ENCODE measurements around the gene CACNA2D3. TPM values are rescaled to one million over a fixed set of nuclear protein-coding genes. Genes with fewer than 3 reads are reported as not detected.

Gene CACNA2D3
- total and polyA plus RNA-seq, 9 donors: 1.4 to 3.1 (median 2.3) TPM

DNA sequence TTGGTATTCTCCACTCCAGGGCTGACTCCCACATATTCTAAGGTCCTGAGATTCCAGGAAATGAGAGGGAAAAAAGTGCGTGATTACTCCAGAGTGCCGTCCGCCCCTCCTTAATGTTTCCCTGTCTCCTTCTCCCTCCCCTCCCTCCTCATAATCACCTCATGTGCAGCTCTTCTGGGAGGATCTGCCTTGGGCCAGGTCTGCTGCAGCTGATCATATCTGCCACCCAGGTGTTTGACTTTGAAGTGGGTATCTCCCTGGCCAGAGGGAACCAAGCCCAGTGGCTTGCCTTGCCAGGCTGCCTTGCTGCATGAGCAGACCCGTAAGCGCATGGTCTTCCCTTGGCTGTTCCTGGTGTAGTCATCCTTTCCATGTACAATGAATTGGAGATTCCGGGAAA, 833.6 kb downstream of the CACNA2D3 start:
- no peak for DNase-seq
- no peak overlapping the region for H3K27ac ChIP-seq (ENCODE audit: low read length)
- no peak overlapping the region for H3K4me3 ChIP-seq (ENCODE audit: low read length)
- WGBS (ENCODE audit: insufficient coverage): 80% methylated on average over 1 of the region's 6 CpGs
- no peaks in the 10 kb centered on the region for H3K9me3 ChIP-seq (replicated peaks; ENCODE audit: control insufficient read depth, low read depth, low read length)
- H3K36me3 ChIP-seq (ENCODE audit: control insufficient read depth, insufficient read depth, low read length): no peaks in the 10 kb centered on the region
- H3K27me3 ChIP-seq (ENCODE audit: control insufficient read depth, insufficient read depth, low read length): no peaks in the 10 kb centered on the region
- peaks cover 24% of the 10 kb centered on the region for H3K4me1 ChIP-seq (ENCODE audit: control insufficient read depth, insufficient read depth, low read length)

- Histone ChIP-seq H3K9me3 (replicated peaks; ENCODE audit: control insufficient read depth, low read depth, low read length) (no peaks in the 10 kb centered on the region), H3K36me3 (ENCODE audit: control insufficient read depth, insufficient read depth, low read length) (no peaks in the 10 kb centered on the region), H3K27me3 (ENCODE audit: control insufficient read depth, insufficient read depth, low read length) (no peaks in the 10 kb centered on the region), H3K4me3 (ENCODE audit: low read length) (no peak overlapping the region), H3K4me1 (ENCODE audit: control insufficient read depth, insufficient read depth, low read length) (peaks cover 17% of the 10 kb centered on the region), H3K27ac (ENCODE audit: low read length) (no peak overlapping the region)
- no peak for DNase-seq
- WGBS (ENCODE audit: insufficient coverage): 86% methylated on average over 3 of the region's 4 CpGs
These were observed 835.4 kb downstream of the CACNA2D3 start for GRCh38 chr3:54957711-54958110.

DNA sequence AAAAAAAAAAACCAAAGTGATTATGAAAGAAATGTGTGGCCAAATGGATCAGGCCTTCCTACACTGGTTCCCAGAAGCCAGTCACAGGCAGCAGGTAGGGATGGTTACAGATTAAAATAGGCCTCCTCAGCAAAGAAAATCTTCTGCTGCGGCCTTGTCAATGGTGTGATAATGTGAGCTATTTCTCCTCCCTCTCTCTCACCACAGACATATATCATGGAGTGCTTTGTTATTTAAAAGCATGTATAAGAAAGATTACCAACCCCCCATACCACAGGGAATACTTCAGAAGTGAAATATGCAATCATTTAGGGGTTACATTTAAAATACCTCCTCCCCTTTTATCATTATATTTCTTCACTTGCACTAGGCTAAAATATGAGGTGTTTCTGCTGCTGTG, 837.7 kb downstream of the CACNA2D3 start:
- Histone ChIP-seq H3K9me3 (replicated peaks; ENCODE audit: control insufficient read depth, low read depth, low read length) (no peaks in the 10 kb centered on the region), H3K27ac (ENCODE audit: low read length) (no peak overlapping the region), H3K36me3 (ENCODE audit: control insufficient read depth, insufficient read depth, low read length) (no peaks in the 10 kb centered on the region), H3K27me3 (ENCODE audit: control insufficient read depth, insufficient read depth, low read length) (no peaks in the 10 kb centered on the region), H3K4me1 (ENCODE audit: control insufficient read depth, insufficient read depth, low read length) (peaks cover 6% of the 10 kb centered on the region), H3K4me3 (ENCODE audit: low read length) (no peak overlapping the region)
- DNase-seq: no peak
- whole genome bisulfite sequencing (ENCODE audit: insufficient coverage): no CpG with 5 or more reads among the region's 1 CpG

DNA sequence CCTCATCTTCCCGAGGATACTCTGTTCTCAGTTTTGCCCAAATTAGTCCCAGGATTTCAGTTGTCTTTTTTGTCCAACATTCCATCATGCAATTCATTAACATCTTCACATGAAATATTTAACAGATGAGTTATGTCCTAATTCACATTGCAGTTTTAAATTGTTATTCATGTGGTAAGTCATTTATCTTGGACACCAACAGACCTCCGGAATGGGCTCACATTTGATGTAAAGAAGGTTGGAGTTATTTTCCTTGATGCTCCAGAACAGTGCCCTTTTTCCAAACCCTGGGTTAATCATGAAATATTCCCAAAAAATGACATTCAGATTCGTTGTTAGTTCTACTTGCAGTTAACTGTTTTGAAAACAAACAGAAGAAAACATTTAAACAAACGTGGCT, 838.3 kb downstream of the CACNA2D3 start:
- Histone ChIP-seq H3K36me3 (ENCODE audit: control insufficient read depth, insufficient read depth, low read length) (no peaks in the 10 kb centered on the region), H3K9me3 (replicated peaks; ENCODE audit: control insufficient read depth, low read depth, low read length) (no peaks in the 10 kb centered on the region), H3K4me3 (ENCODE audit: low read length) (no peak overlapping the region), H3K4me1 (ENCODE audit: control insufficient read depth, insufficient read depth, low read length) (peaks cover 6% of the 10 kb centered on the region), H3K27ac (ENCODE audit: low read length) (no peak overlapping the region), H3K27me3 (ENCODE audit: control insufficient read depth, insufficient read depth, low read length) (no peaks in the 10 kb centered on the region)
- no peak for DNase-seq
- 36% methylated on average over 2 of the region's 4 CpGs for WGBS (ENCODE audit: insufficient coverage)

DNA sequence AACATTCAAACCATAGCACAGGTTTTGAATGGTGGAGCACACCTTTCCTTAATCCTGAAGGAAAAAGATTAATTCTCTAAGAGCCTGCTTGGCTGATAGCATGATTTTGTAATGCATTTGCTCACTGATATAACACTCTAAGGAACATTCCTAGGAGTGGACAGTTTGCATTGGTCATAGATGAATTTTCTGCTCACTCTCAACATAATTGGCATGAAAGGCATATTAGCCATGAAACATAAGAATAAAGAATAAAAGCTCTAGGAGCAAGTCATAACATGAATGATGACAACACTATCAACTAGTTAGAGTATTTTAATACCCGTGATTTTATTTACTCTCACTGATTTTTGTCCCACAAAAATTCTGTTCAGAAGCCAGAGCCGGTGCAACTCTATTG, 839.8 kb downstream of the CACNA2D3 start:
- 71% methylated on average over 1 of the region's 2 CpGs for WGBS (ENCODE audit: insufficient coverage)
- DNase-seq: no peak
- Histone ChIP-seq H3K4me1 (ENCODE audit: control insufficient read depth, insufficient read depth, low read length) (peaks cover 6% of the 10 kb centered on the region), H3K27me3 (ENCODE audit: control insufficient read depth, insufficient read depth, low read length) (no peaks in the 10 kb centered on the region), H3K4me3 (ENCODE audit: low read length) (no peak overlapping the region), H3K9me3 (replicated peaks; ENCODE audit: control insufficient read depth, low read depth, low read length) (no peaks in the 10 kb centered on the region), H3K36me3 (ENCODE audit: control insufficient read depth, insufficient read depth, low read length) (no peaks in the 10 kb centered on the region), H3K27ac (ENCODE audit: low read length) (no peak overlapping the region)

- no peak overlapping the region for H3K27ac ChIP-seq (ENCODE audit: low read length)
- H3K4me3 ChIP-seq (ENCODE audit: low read length): no peak overlapping the region
- no peaks in the 10 kb centered on the region for H3K27me3 ChIP-seq (ENCODE audit: control insufficient read depth, insufficient read depth, low read length)
- no peaks in the 10 kb centered on the region for H3K36me3 ChIP-seq (ENCODE audit: control insufficient read depth, insufficient read depth, low read length)
- no peaks in the 10 kb centered on the region for H3K9me3 ChIP-seq (replicated peaks; ENCODE audit: control insufficient read depth, low read depth, low read length)
- DNase-seq: no peak
- 86% methylated on average over 1 of the region's 4 CpGs for WGBS (ENCODE audit: insufficient coverage)
- H3K4me1 ChIP-seq (ENCODE audit: control insufficient read depth, insufficient read depth, low read length): peaks cover 3% of the 10 kb centered on the region
These were observed 841.3 kb downstream of the CACNA2D3 start for GRCh38 chr3:54963641-54964040.

DNA sequence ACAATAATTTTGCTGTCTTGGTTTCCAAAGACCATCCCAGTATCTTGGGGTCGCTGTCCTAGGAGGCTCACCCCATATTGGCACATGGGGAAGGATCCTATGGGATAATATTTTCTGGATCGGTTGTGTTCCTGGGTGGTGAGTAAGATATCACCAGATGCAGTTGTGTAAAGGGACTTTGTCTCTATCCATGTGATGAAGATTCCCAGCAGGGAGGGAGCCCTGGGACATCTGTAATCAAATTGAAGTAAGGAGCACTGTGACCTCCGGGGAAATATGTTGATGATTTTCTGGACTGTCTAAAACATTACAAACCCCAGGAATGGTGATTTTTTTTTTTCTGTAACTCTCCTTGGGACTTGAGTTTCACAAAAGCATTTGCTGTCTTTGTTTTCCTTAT, 841.7 kb downstream of the CACNA2D3 start:
- no peaks in the 10 kb centered on the region for H3K27me3 ChIP-seq (ENCODE audit: control insufficient read depth, insufficient read depth, low read length)
- no peak overlapping the region for H3K4me3 ChIP-seq (ENCODE audit: low read length)
- WGBS (ENCODE audit: insufficient coverage): 67% methylated on average over 1 of the region's 3 CpGs
- H3K4me1 ChIP-seq (ENCODE audit: control insufficient read depth, insufficient read depth, low read length): peaks cover 1% of the 10 kb centered on the region
- H3K9me3 ChIP-seq (replicated peaks; ENCODE audit: control insufficient read depth, low read depth, low read length): no peaks in the 10 kb centered on the region
- H3K36me3 ChIP-seq (ENCODE audit: control insufficient read depth, insufficient read depth, low read length): no peaks in the 10 kb centered on the region
- no peak overlapping the region for H3K27ac ChIP-seq (ENCODE audit: low read length)
- DNase-seq: no peak

GRCh38 chr3:54965746-54966145, 843.4 kb downstream of the CACNA2D3 start:
- H3K27ac ChIP-seq (ENCODE audit: low read length): no peak overlapping the region
- H3K27me3 ChIP-seq (ENCODE audit: control insufficient read depth, insufficient read depth, low read length): no peaks in the 10 kb centered on the region
- 74% methylated on average over 6 of the region's 6 CpGs for WGBS (ENCODE audit: insufficient coverage)
- H3K36me3 ChIP-seq (ENCODE audit: control insufficient read depth, insufficient read depth, low read length): no peaks in the 10 kb centered on the region
- H3K4me3 ChIP-seq (ENCODE audit: low read length): no peak overlapping the region
- no peaks in the 10 kb centered on the region for H3K9me3 ChIP-seq (replicated peaks; ENCODE audit: control insufficient read depth, low read depth, low read length)
- no peaks in the 10 kb centered on the region for H3K4me1 ChIP-seq (ENCODE audit: control insufficient read depth, insufficient read depth, low read length)
- DNase-seq: no peak

- Histone ChIP-seq H3K27ac (ENCODE audit: low read length) (no peak overlapping the region), H3K27me3 (ENCODE audit: control insufficient read depth, insufficient read depth, low read length) (no peaks in the 10 kb centered on the region), H3K36me3 (ENCODE audit: control insufficient read depth, insufficient read depth, low read length) (no peaks in the 10 kb centered on the region), H3K9me3 (replicated peaks; ENCODE audit: control insufficient read depth, low read depth, low read length) (no peaks in the 10 kb centered on the region), H3K4me3 (ENCODE audit: low read length) (no peak overlapping the region), H3K4me1 (ENCODE audit: control insufficient read depth, insufficient read depth, low read length) (no peaks in the 10 kb centered on the region)
- 0% methylated on average over 1 of the region's 6 CpGs for WGBS (ENCODE audit: insufficient coverage)
- DNase-seq: no peak
These were observed 844.6 kb downstream of the CACNA2D3 start for GRCh38 chr3:54966979-54967378.

DNA sequence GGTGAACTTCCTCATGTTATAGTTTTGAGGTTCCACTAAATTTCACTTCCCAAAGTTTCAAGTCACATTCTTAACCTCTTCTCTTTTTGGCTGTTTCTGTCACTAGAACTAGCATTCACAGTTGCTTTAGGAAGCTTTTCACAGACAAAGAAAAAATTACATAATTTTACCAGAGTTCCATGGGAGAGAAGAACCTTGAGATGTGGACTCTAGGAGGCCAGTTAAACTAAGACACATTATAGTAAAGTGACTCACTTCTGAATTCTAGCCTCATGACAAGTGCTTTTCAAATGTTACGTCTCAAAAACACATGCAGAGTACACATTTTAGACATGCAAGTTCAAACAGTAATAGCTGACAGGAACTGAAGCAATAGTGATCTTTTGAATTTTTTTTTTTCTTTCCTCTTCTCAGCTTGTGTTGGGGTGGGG, 845.4 kb downstream of the CACNA2D3 start:
- Histone ChIP-seq H3K36me3 (ENCODE audit: control insufficient read depth, insufficient read depth, low read length) (no peaks in the 10 kb centered on the region), H3K27me3 (ENCODE audit: control insufficient read depth, insufficient read depth, low read length) (no peaks in the 10 kb centered on the region), H3K4me3 (ENCODE audit: low read length) (no peak overlapping the region), H3K9me3 (replicated peaks; ENCODE audit: control insufficient read depth, low read depth, low read length) (no peaks in the 10 kb centered on the region), H3K27ac (ENCODE audit: low read length) (no peak overlapping the region), H3K4me1 (ENCODE audit: control insufficient read depth, insufficient read depth, low read length) (no peaks in the 10 kb centered on the region)
- WGBS (ENCODE audit: insufficient coverage): no CpG with 5 or more reads among the region's 1 CpG
- peak; percentile 41 for DNase-seq

- no peaks in the 10 kb centered on the region for H3K4me1 ChIP-seq (ENCODE audit: control insufficient read depth, insufficient read depth, low read length)
- H3K36me3 ChIP-seq (ENCODE audit: control insufficient read depth, insufficient read depth, low read length): no peaks in the 10 kb centered on the region
- H3K4me3 ChIP-seq (ENCODE audit: low read length): no peak overlapping the region
- no peaks in the 10 kb centered on the region for H3K9me3 ChIP-seq (replicated peaks; ENCODE audit: control insufficient read depth, low read depth, low read length)
- 75% methylated on average over 2 of the region's 5 CpGs for WGBS (ENCODE audit: insufficient coverage)
- no peak for DNase-seq
- no peak overlapping the region for H3K27ac ChIP-seq (ENCODE audit: low read length)
- no peaks in the 10 kb centered on the region for H3K27me3 ChIP-seq (ENCODE audit: control insufficient read depth, insufficient read depth, low read length)
These were observed 846.3 kb downstream of the CACNA2D3 start for GRCh38 chr3:54968546-54969172.

Measured in muscle of leg (tissue), 11 donors.